ENCODE results near the gene PTCHD1.

The PTCHD1 gene

DNA sequence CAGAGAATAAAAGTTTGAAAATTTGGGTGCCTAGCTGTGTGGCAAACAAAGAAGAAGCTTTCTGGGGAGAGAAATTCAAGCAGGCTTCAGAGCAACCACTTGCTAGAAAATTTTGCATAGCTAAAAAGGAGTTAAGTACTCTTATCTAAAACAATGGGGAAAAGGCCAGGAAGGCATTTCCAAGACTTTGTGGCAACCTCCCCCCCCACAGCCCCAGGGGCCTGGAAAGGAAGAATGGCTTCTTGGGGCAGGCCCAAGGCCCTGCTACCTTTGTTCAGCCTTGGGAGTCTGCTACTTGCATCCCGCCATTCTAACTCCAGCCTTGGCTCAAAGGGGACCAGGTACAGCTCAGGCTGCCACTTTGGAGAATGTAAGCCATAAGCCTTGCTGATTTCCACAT lies 102.2 kb downstream of the PTCHD1 start:
- Histone ChIP-seq H3K27ac (ENCODE audit: low read depth, low read length) (no peak overlapping the region), H4K20me1 (ENCODE audit: low read depth, low read length) (no peaks in the 10 kb centered on the region), H2AFZ (ENCODE audit: low read depth, low read length, severe bottlenecking) (no peak overlapping the region), H3K4me2 (ENCODE audit: low read depth, low read length, poor library complexity, severe bottlenecking) (no peak overlapping the region), H3K79me2 (ENCODE audit: insufficient read depth, low read length) (no peaks in the 10 kb centered on the region), H3K27me3 (ENCODE audit: low read length) (no peaks in the 10 kb centered on the region), H3K36me3 (ENCODE audit: low read length) (no peaks in the 10 kb centered on the region), H3K9me3 (ENCODE audit: insufficient read depth, low read length) (no peaks in the 10 kb centered on the region), H3K9me2 (replicated peaks; ENCODE audit: insufficient read depth, low read length) (no peaks in the 10 kb centered on the region), H3F3A (ENCODE audit: insufficient read depth) (no peaks in the 10 kb centered on the region), H3K4me3 (ENCODE audit: insufficient read depth, low read length, poor library complexity, severe bottlenecking) (no peak overlapping the region), H3K9ac (ENCODE audit: low read length) (no peak overlapping the region)
- no peak for TF ChIP-seq EZH2phosphoT487 (conservative IDR thresholded peaks at IDR 0.05; ENCODE audit: low read length)
- TF ChIP-seq CTCF (IDR thresholded peaks at IDR 0.05; ENCODE audit: insufficient read depth, low read length, poor library complexity, severe bottlenecking), result no peak

DNA sequence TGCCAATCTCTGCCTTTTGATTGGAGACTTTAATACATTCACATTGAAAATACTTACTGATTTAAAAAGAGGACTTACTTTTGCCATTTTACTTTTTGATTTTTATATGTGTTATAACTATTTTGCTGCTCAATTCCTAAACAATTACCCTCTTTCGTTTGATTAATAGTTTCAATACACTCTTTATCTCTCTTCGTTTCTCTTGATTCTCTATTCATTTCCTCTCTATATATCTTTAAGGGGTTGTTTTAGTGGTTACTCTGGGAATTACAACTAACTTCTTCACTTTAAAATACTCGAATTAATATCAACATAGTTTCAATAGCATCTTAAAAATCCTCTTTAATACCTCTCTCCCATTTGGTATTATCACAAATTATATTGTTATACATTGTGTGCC lies 116.6 kb downstream of the PTCHD1 start:
- Histone ChIP-seq H2AFZ (ENCODE audit: low read depth, low read length, severe bottlenecking) (no peak overlapping the region), H3K9me2 (replicated peaks; ENCODE audit: insufficient read depth, low read length) (no peaks in the 10 kb centered on the region), H3K27ac (ENCODE audit: low read depth, low read length) (no peak overlapping the region), H3F3A (ENCODE audit: insufficient read depth) (no peaks in the 10 kb centered on the region), H3K4me2 (ENCODE audit: low read depth, low read length, poor library complexity, severe bottlenecking) (no peak overlapping the region), H3K9me3 (ENCODE audit: insufficient read depth, low read length) (no peaks in the 10 kb centered on the region), H3K9ac (ENCODE audit: low read length) (no peak overlapping the region), H3K36me3 (ENCODE audit: low read length) (no peaks in the 10 kb centered on the region), H3K27me3 (ENCODE audit: low read length) (no peaks in the 10 kb centered on the region), H4K20me1 (ENCODE audit: low read depth, low read length) (no peaks in the 10 kb centered on the region), H3K4me3 (ENCODE audit: insufficient read depth, low read length, poor library complexity, severe bottlenecking) (no peak overlapping the region), H3K79me2 (ENCODE audit: insufficient read depth, low read length) (no peaks in the 10 kb centered on the region)
- no peak for TF ChIP-seq EZH2phosphoT487 (conservative IDR thresholded peaks at IDR 0.05; ENCODE audit: low read length)
- no peak for TF ChIP-seq CTCF (IDR thresholded peaks at IDR 0.05; ENCODE audit: insufficient read depth, low read length, poor library complexity, severe bottlenecking)
